Nucleus accumbens (tissue), 56 donors: ENCODE results near the gene LRRC7.
"Not testable (repeated sequence)": the region's sequence is repeated elsewhere in the genome, so short reads cannot be mapped to it uniquely, and the experiment has no call there.

Source experiments
- DNase-seq, 56 donors: peaks; one replicate each; lab custom pipeline; 2025; lab: John Stamatoyannopoulos, UW

LRRC7 gene

GRCh38 chr1:69688193-69688592, 120.5 kb downstream of the LRRC7 start:
- DNase-seq = no peak

GRCh38 chr1:69691179-69691578, 123.5 kb downstream of the LRRC7 start:
- DNase-seq = no peak

- no peak for DNase-seq
Measured at GRCh38 chr1:69693921-69694675, 126.4 kb downstream of the LRRC7 start.

GRCh38 chr1:69697340-69697739, 129.6 kb downstream of the LRRC7 start:
- DNase-seq = no peak

GRCh38 chr1:69700770-69701169, 133.0 kb downstream of the LRRC7 start:
- no peak for DNase-seq

GRCh38 chr1:69702085-69702484, 134.4 kb downstream of the LRRC7 start:
- DNase-seq = no peak

GRCh38 chr1:69706473-69706872, 138.8 kb downstream of the LRRC7 start:
- DNase-seq = no peak

- peak in 23 of 56 donors; percentile 1 to 48 (median 15) for DNase-seq
Measured at GRCh38 chr1:69707103-69707502, 139.4 kb downstream of the LRRC7 start.

- DNase-seq = no peak
Measured at GRCh38 chr1:69710484-69711189, 142.9 kb downstream of the LRRC7 start.

- DNase-seq = no peak
Measured at GRCh38 chr1:69711190-69711930, 143.6 kb downstream of the LRRC7 start.

- DNase-seq = not testable (repeated sequence)
Measured at GRCh38 chr1:69717834-69718233, 150.1 kb downstream of the LRRC7 start.

- DNase-seq = no peak
Measured at GRCh38 chr1:69728206-69728605, 160.5 kb downstream of the LRRC7 start.

GRCh38 chr1:69733061-69733460, 165.3 kb downstream of the LRRC7 start:
- DNase-seq = no peak

- DNase-seq = peak in 21 of 56 donors; percentile 0 to 44 (median 10)
Measured at GRCh38 chr1:69737527-69738185, 169.9 kb downstream of the LRRC7 start.

GRCh38 chr1:69738458-69739250, 170.9 kb downstream of the LRRC7 start:
- DNase-seq = no peak

- no peak for DNase-seq
Measured at GRCh38 chr1:69739251-69739605, 171.5 kb downstream of the LRRC7 start.

- no peak for DNase-seq
Measured at GRCh38 chr1:69743146-69743545, 175.4 kb downstream of the LRRC7 start.

- DNase-seq = no peak
Measured at GRCh38 chr1:69744381-69744780, 176.7 kb downstream of the LRRC7 start.

- no peak for DNase-seq
Measured at GRCh38 chr1:69747207-69747606, 179.5 kb downstream of the LRRC7 start.

GRCh38 chr1:69750638-69751037, 182.9 kb downstream of the LRRC7 start:
- DNase-seq = no peak
